ENCODE data around the gene RBMS1. TPM values are rescaled to one million over a fixed set of nuclear protein-coding genes. Genes with fewer than 3 reads are reported as not detected.

The RBMS1 gene
- total and polyA plus RNA-seq, 2 of the 4 experiments (the other 2 are of a cell fraction): 43.5 to 64.9 TPM

DNA sequence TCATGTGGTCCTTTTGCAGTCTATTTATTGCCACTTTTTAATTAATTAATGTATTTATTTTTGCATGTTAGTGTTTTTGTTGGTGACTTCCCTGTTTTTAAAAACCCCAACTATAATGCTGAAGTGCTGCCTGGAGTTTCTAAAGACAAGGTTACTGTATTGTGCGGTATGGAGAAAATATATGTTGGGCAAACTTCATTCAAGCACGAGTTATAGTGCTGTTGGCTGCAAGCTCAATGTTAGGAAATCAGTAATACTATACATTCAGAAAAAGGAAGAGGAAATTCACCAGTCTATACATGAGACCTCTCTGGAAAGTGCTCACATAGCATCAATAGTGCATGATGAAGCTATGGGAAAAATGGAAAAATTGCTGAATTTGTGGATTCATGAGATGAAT is 15.4 kb upstream of the RBMS1 start:
- no peaks in the 10 kb centered on the region for H4K20me1 ChIP-seq (ENCODE audit: insufficient read depth, low read length)
- CTCF ChIA-PET: no interaction called here
- no peak overlapping the region for H3K4me3 ChIP-seq (ENCODE audit: insufficient read depth, low read depth, low read length)
- no peak overlapping the region for H2BK15ac ChIP-seq (ENCODE audit: low read depth, low read length)
- no peaks in the 10 kb centered on the region for H3K27me3 ChIP-seq (ENCODE audit: control insufficient read depth, insufficient read depth, low read length)
- no peak overlapping the region for H2BK5ac ChIP-seq (ENCODE audit: low read depth, low read length, poor library complexity, severe bottlenecking)
- no peak overlapping the region for H3K4me2 ChIP-seq (ENCODE audit: low read depth, low read length)
- H3K9me3 ChIP-seq (ENCODE audit: control insufficient read depth, insufficient read depth, low read length): no peaks in the 10 kb centered on the region
- H4K8ac ChIP-seq (ENCODE audit: low read depth in 2 of 2, low read length in 2 of 2): no peak overlapping the region
- H2AK9ac ChIP-seq (replicated peaks; ENCODE audit: low read depth, low read length, poor library complexity): no peak overlapping the region
- POLR2A ChIA-PET (ENCODE audit: unreplicated experiment): no interaction called here
- no peak overlapping the region for H3K18ac ChIP-seq (ENCODE audit: low read depth, low read length)
- no peak overlapping the region for H3K23ac ChIP-seq (ENCODE audit: low read depth, low read length)
- dilution Hi-C loops (cut with HindIII; ENCODE audit: low sequenced_read_pairs, unreplicated experiment) (no loop called here), in situ Hi-C loops (cut with MboI; ENCODE audit: low sequenced_read_pairs) (no loop called here), intact Hi-C loops (cut with micrococcal nuclease) (no loop called here)
- H3K36me3 ChIP-seq (ENCODE audit: control insufficient read depth, insufficient read depth, low read length): no peaks in the 10 kb centered on the region
- ATAC-seq (ENCODE audit: low read depth): no peak
- H3K56ac ChIP-seq (ENCODE audit: extremely low read depth, insufficient read depth, low read length): no peak overlapping the region
- H4K91ac ChIP-seq (ENCODE audit: insufficient read depth, low read depth, low read length): no peak overlapping the region
- no peak overlapping the region for H2BK20ac ChIP-seq (ENCODE audit: low read depth, low read length)
- no peak overlapping the region for H3K27ac ChIP-seq (ENCODE audit: insufficient read depth, low read length)
- H4K5ac ChIP-seq (ENCODE audit: low read depth, low read length): no peak overlapping the region
- DNase-seq: no peak
- H3K14ac ChIP-seq (replicated peaks; ENCODE audit: low read depth, low read length): no peak overlapping the region
- H3K79me1 ChIP-seq (ENCODE audit: low read depth in 1 of 2, low read length in 2 of 2): no peaks in the 10 kb centered on the region
- no peak overlapping the region for H3K9ac ChIP-seq (ENCODE audit: low read depth, low read length)
- no peak overlapping the region for H2AFZ ChIP-seq (replicated peaks; ENCODE audit: low read length, poor library complexity)
- no TSS peak for BruUV-seq (replicated peaks)
- H3K9me1 ChIP-seq (ENCODE audit: insufficient read depth, low read length): no peaks in the 10 kb centered on the region
- H3K4ac ChIP-seq (ENCODE audit: low read depth, low read length): no peak overlapping the region
- H2AK5ac ChIP-seq (ENCODE audit: low read depth, low read length): no peak overlapping the region
- no peak overlapping the region for H2BK120ac ChIP-seq (ENCODE audit: low read depth, low read length)
- no CpG with 5 or more reads among the region's 2 CpGs for WGBS, 2 experiments (ENCODE audit: extremely low coverage in 2 of 2, insufficient read length in 1 of 2)
- no peak for TF ChIP-seq RCOR1 (IDR thresholded peaks at IDR 0.05; ENCODE audit: insufficient replicate concordance, low read length)
- no peaks in the 10 kb centered on the region for H3K4me1 ChIP-seq (ENCODE audit: control insufficient read depth, insufficient read depth, low read length)

All from IMR-90 (cell line).